Heart right ventricle (tissue), 16 donors: ENCODE results near the gene MVD. TPM values are rescaled to one million over a fixed set of nuclear protein-coding genes. Genes with fewer than 3 reads are reported as not detected.

Source experiments
- ATAC-seq, 8 donors: fragments of 200-7000 bp; cut with Tn5 transposase; one replicate each; pipeline ENCODE4 v1.9.1; 2020; ENCODE audit warnings: mild to moderate bottlenecking in 8 of 8, moderate library complexity in 8 of 8, moderate number of reproducible peaks in 1 of 8
- DNase-seq, 2 donors: peaks; one replicate each; pipeline ENCODE4 v3.0.0-alpha.2; 2020
- H3K27ac ChIP-seq, 10 donors: fragments of 200-600 bp; sonication (generic) in 2 of 10; one replicate each; pipeline versions ENCODE4 v1.5.0 to v1.8.0; 2020 to 2022; ENCODE audit warnings: mild to moderate bottlenecking in 3 of 10
- H3K27me3 ChIP-seq, 7 donors: fragments of 200-600 bp; one replicate each; pipeline ENCODE4 v1.8.0; 2021 to 2022; ENCODE audit warnings: mild to moderate bottlenecking in 2 of 7
- H3K36me3 ChIP-seq, 9 donors: fragments of 200-600 bp; sonication (generic) in 1 of 9; one replicate each; pipeline versions ENCODE4 v1.5.0 to v1.8.0; 2020 to 2022; ENCODE audit warnings: mild to moderate bottlenecking in 2 of 9
- H3K4me1 ChIP-seq, 9 donors: fragments of 200-600 bp; sonication (generic) in 1 of 9; one replicate each; pipeline versions ENCODE4 v1.5.0 to v1.8.0; 2020 to 2022; ENCODE audit warnings: mild to moderate bottlenecking in 4 of 9
- H3K4me3 ChIP-seq, 10 donors: fragments of 200-600 bp; sonication (generic) in 2 of 10; one replicate each; pipeline versions ENCODE4 v1.5.0 to v1.8.0; 2020 to 2022; ENCODE audit warnings: mild to moderate bottlenecking in 7 of 10, moderate library complexity in 2 of 10
- H3K9me3 ChIP-seq, 11 donors: fragments of 200-600 bp in 10 of 11; sonication (generic) in 2 of 11; one replicate each; pipeline versions ENCODE4 v1.5.0 to v1.8.0; 2013 to 2022; ENCODE audit warnings: mild to moderate bottlenecking in 2 of 11, control low read depth in 1 of 11, moderate library complexity in 1 of 11
- WGBS, 2 donors: extraction: QIAGEN DNeasy Blood & Tissue Kit; methylation state at CpG; one replicate each; pipeline ENCODE4 v1.1.7; 2013; ENCODE audit warnings: inconsistent platforms in 1 of 2; 5-methylcytosine and 5-hydroxymethylcytosine counted together
- intact Hi-C, 10 donors: fragments of 100-400 bp; cut with DNase I; formaldehyde crosslinking; loops; one replicate each; pipeline versions ENCODE4 v1.11.1 to v1.14.2; 2022
- polyA plus RNA-seq, 2 donors: library from polyadenylated mRNA; stranded (reverse); fragments of 200-250 nt; gene quantifications; one replicate each; pipeline ENCODE4 v1.2.3, GENCODE V29; 2013
- total RNA-seq, 10 donors: library from RNA; stranded (reverse); fragmentation: NEBNext Ultra II Directional in 3 of 10; extraction: Animal tissue kit (Norgen Biotek cat#: 25700) in 3 of 10; gene quantifications; one replicate each; pipeline versions ENCODE4 v1.2.1 to v1.2.4, GENCODE V29; 2021 to 2023
- TF ChIP-seq, protein P1 (sequence below), 9 donors: fragments of 200-600 bp; sonication (generic) in 2 of 9; IDR thresholded peaks; one replicate each; pipeline versions ENCODE4 v1.5.0 to v1.8.0; 2021 to 2022; ENCODE audit warnings: antibody characterized with exemption in 9 of 9, mild to moderate bottlenecking in 5 of 9, moderate library complexity in 1 of 9
- donor health status: Arrhythmogenic right ventricular cardiomyopathy.
- donor health status: ischemic (EF 13 %, LVEDD 7.1; RV severe dilation, severe dysfunction).
- donor health status: healthy with polysubstance abuse.
- donor health status: DM: no; HTN: yes; CAD: no.
- donor health status: DM: no; HTN: no; CAD: no.
- donor health status: ischemic (EF 25% LVEDD 6.9; RV normal size, moderate dysfunction).
- donor health status: ischemic (EF 25% LVEDD 5.7; RV mildly dilated, moderate dysfunction).
- donor health status: healthy.
- donor health status: DM: yes; HTN: yes; CAD: no.
- donor health status: Ischemic cardiomyopathy.
- donor health status: ischemic (EF 35%, LVEDD 5.7; RV mildly dilated, moderate dysfunction).
- donor health status: nonischemic (EF 11% LVEDD 7.7; RV severe dilation, severe dysfunction).
- donor health status: DM: yes; HTN: yes; CAD: no.
- donor health status: PGD.
- donor health status: ischemic (EF 29% LVEDD 5.4; RV normal size, mild dysfunction).
- donor health status: nonischemic (EF 23%, LVEDD 6.1; RV moderate dilation, normal function).

The MVD gene
- total and polyA plus RNA-seq, 12 donors, result 15.5 to 36.3 (median 22.2) TPM

DNA sequence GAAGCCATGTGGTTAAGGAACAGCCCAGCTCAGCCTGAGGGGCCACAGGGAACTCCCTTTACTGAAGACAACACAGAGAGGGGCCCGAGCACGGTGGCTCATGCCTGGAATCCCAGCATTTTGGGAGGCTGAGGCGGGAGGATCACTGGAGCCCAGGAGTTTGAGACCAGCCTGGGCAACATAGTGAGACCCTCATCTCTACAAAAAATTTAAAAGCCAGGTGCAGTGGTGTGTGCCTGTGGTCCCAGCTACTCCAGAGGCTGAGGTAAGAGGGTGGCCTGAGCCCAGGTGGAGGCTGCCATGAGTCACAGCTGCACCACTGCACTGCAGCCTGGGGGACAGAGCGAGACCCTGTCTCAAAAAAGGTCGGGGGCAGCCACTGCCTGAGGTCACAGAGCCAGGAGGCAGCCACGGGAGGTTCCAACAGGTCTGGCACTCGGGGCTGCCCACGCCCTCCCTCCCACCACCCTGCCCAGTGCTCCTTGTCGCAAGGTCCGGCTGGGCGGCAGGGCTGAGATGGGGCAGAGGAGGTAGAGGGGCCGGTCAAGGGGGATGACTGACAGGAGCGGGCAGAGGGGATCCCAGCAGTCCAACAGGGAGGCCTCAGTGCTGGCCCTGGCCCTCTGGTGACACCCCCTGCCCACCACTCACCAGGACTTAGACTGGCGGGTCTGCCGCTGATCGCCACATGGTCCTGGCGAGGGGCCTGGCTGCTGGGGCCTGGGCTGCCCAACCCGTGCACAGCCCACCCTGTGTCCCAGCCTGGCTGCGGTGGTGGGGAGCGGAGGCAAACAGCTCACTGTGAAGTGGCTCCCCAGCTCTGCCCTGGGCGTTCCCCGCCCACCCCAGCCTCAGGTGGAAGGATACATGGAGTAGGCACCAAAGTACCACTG lies 15.5 kb downstream of the MVD start:
- 92 to 95% methylated on average over 22 of the region's 22 CpGs for WGBS, 2 donors
- TF ChIP-seq, protein P1, sequence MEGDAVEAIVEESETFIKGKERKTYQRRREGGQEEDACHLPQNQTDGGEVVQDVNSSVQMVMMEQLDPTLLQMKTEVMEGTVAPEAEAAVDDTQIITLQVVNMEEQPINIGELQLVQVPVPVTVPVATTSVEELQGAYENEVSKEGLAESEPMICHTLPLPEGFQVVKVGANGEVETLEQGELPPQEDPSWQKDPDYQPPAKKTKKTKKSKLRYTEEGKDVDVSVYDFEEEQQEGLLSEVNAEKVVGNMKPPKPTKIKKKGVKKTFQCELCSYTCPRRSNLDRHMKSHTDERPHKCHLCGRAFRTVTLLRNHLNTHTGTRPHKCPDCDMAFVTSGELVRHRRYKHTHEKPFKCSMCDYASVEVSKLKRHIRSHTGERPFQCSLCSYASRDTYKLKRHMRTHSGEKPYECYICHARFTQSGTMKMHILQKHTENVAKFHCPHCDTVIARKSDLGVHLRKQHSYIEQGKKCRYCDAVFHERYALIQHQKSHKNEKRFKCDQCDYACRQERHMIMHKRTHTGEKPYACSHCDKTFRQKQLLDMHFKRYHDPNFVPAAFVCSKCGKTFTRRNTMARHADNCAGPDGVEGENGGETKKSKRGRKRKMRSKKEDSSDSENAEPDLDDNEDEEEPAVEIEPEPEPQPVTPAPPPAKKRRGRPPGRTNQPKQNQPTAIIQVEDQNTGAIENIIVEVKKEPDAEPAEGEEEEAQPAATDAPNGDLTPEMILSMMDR (IDR thresholded peaks at IDR 0.05), result no peak
- H3K4me1 ChIP-seq, result peaks cover 10 to 51% (median 24%) of the 10 kb centered on the region in 9 donors
- no peak overlapping the region for H3K4me3 ChIP-seq
- DNase-seq, result no peak
- no peak overlapping the region for H3K27ac ChIP-seq
- no peaks in the 10 kb centered on the region for H3K27me3 ChIP-seq
- H3K36me3 ChIP-seq, result peaks cover 0 to 61% (median 0%) of the 10 kb centered on the region in 9 donors
- H3K9me3 ChIP-seq, result no peaks in the 10 kb centered on the region
- intact Hi-C loops, result no loop called here
- no peak for ATAC-seq

DNA sequence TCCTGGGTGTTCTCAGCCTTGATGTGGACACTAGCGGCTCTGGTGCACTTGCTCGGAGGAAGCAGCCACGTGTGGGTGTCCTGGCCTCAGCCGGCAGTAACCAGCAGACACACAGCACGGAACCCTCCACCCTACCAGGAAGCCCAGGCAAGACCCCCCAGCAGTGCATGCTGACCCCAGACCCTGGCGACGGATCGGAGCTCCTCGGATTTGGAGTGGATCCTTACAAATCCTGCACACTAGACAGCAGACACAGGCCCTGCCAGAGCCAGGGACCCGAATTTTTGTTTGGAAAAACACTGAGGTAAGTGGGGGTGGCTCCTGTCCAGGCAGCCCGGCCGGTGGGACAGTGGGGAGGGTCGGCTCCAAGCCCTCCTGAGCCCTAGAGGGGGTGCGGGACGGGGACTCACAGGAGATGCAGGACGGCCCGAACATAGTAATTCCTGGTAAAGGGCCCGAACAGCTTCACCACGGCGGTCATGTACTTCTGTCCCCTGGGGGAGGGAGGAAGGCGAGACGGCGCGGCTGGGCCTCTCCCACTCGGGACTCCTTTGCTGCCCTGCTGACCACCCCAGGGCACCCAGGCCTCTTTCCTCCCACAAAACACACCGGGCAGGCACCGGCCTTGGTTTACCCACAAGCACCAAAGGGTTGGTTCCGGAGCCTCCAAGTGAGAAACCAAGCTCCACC lies 16.4 kb downstream of the MVD start:
- Histone ChIP-seq H3K27me3 (no peaks in the 10 kb centered on the region), H3K4me3 (no peak overlapping the region), H3K27ac (no peak overlapping the region), H3K36me3 (peaks cover 0 to 61% (median 0%) of the 10 kb centered on the region in 9 donors), H3K4me1 (peaks cover 6 to 43% (median 19%) of the 10 kb centered on the region in 9 donors), H3K9me3 (no peaks in the 10 kb centered on the region)
- TF ChIP-seq, protein P1 (IDR thresholded peaks at IDR 0.05), result no peak
- 85 to 88% methylated on average over 26 to 28 of the region's 28 CpGs for WGBS, 2 donors
- DNase-seq (no peak), ATAC-seq (no peak)
- intact Hi-C loops, result no loop called here

DNA sequence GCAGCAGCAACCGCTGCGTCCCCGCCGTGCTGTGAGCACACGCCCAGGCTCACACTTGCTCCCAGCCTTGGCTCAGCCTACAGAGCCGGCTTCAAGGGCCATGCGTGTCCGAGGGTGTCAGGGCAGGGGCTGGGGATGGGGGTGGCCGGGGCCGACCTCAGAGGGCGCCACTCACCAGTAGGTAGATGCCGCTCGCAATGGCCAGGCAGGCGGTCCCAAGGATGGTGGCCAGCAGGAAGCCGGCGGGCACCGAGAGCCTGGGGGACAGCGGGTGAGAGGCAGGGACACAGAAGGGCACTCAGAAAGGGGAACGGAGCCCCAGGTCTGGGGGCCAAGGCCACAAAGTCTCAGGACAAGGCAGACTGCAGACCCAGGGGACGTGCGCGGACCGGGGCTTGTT lies 16.9 kb downstream of the MVD start:
- H3K27ac ChIP-seq, result no peak overlapping the region
- H3K27me3 ChIP-seq, result peaks cover 0 to 4% (median 2%) of the 10 kb centered on the region in 7 donors
- intact Hi-C loops, result no loop called here
- WGBS, 2 donors, result 88 to 89% methylated on average over 23 of the region's 23 CpGs
- TF ChIP-seq, protein P1 (IDR thresholded peaks at IDR 0.05), result no peak
- peaks cover under 1 to 37% (median 14%) of the 10 kb centered on the region in 9 donors for H3K4me1 ChIP-seq
- no peak for DNase-seq
- ATAC-seq, result no peak
- H3K4me3 ChIP-seq, result no peak overlapping the region
- H3K9me3 ChIP-seq, result no peaks in the 10 kb centered on the region
- H3K36me3 ChIP-seq, result peaks cover 0 to 61% (median 0%) of the 10 kb centered on the region in 9 donors

DNA sequence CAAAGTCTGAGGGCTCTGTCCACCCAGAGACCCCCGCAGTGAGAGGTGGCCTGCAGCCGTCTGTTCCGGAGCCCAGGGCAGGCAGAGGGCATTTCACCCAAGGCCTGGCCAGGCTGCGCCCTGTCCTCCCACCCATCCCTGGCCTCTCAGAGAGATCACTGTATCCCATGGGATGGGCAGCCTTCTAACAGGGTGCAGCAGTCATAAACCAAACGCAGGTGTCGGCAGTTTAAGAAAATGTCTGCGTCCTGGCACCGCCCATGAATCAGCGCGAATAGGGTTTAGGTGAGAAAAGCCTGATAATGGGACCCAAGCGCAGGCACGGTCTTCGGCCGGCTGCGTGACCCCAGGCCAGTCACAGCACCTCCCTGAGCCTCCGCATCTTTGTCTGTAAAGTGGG lies 17.4 kb downstream of the MVD start:
- no peak overlapping the region for H3K4me3 ChIP-seq
- TF ChIP-seq, protein P1 (IDR thresholded peaks at IDR 0.05), result no peak
- 91 to 94% methylated on average over 16 of the region's 16 CpGs for WGBS, 2 donors
- no peaks in the 10 kb centered on the region for H3K9me3 ChIP-seq
- H3K27me3 ChIP-seq, result peaks cover 0 to 9% (median 7%) of the 10 kb centered on the region in 7 donors
- H3K36me3 ChIP-seq, result peaks cover 0 to 61% (median 0%) of the 10 kb centered on the region in 9 donors
- ATAC-seq (no peak), DNase-seq (no peak)
- H3K4me1 ChIP-seq, result peaks cover 0 to 32% (median 10%) of the 10 kb centered on the region in 9 donors
- H3K27ac ChIP-seq, result no peak overlapping the region
- intact Hi-C loops, result no loop called here
